ENCODE measurements around the gene FZD2.
"Not testable (repeated sequence)": the region's sequence is repeated elsewhere in the genome, so short reads cannot be mapped to it uniquely, and the experiment has no call there.

FZD2 gene

GRCh38 chr17:44556832-44557606 lies at the start of gene FZD2:
FZD2 (plus strand) TSS chr17:44557484; CDS start chr17:44557689, 205 bp downstream.
- peak; percentile 45 for DNase-seq

GRCh38 chr17:44511241-44512134 lies 45.8 kb upstream of the FZD2 start:
- not testable (repeated sequence) for DNase-seq

- no peak for DNase-seq
Observed at GRCh38 chr17:44518032-44518431, 39.3 kb upstream of the FZD2 start.

GRCh38 chr17:44522883-44523671 lies 34.2 kb upstream of the FZD2 start:
- DNase-seq, result peak; percentile 63

- DNase-seq, result no peak
Observed at GRCh38 chr17:44523672-44523972, 33.7 kb upstream of the FZD2 start.

GRCh38 chr17:44527102-44527501 lies 30.2 kb upstream of the FZD2 start:
- no peak for DNase-seq

GRCh38 chr17:44527954-44528353 lies 29.3 kb upstream of the FZD2 start:
- DNase-seq, result no peak

GRCh38 chr17:44529864-44530263 lies 27.4 kb upstream of the FZD2 start:
- no peak for DNase-seq

- DNase-seq, result no peak
Observed at GRCh38 chr17:44530896-44531418, 26.3 kb upstream of the FZD2 start.

- DNase-seq, result peak; percentile 90
Observed at GRCh38 chr17:44533533-44534246, 23.6 kb upstream of the FZD2 start.

- no peak for DNase-seq
Observed at GRCh38 chr17:44536090-44536953, 21.0 kb upstream of the FZD2 start.

- DNase-seq, result not testable (repeated sequence)
Observed at GRCh38 chr17:44537922-44538321, 19.4 kb upstream of the FZD2 start.

GRCh38 chr17:44539673-44540072 lies 17.6 kb upstream of the FZD2 start:
- DNase-seq, result no peak

- no peak for DNase-seq
Observed at GRCh38 chr17:44540246-44541084, 16.8 kb upstream of the FZD2 start.

GRCh38 chr17:44541884-44542581 lies 15.3 kb upstream of the FZD2 start:
- DNase-seq, result no peak

GRCh38 chr17:44543213-44543904 lies 13.9 kb upstream of the FZD2 start:
- no peak for DNase-seq

GRCh38 chr17:44543905-44544523 lies 13.3 kb upstream of the FZD2 start:
- DNase-seq, result no peak

Measured in stimulated activated CD4-positive, alpha-beta T cell treated with anti-CD3 and anti-CD28 coated beads, Interleukin-4, amount 100 ng/mL, for 24 hours (primary cell).